Activated CD4-positive, alpha-beta T cell treated with anti-CD3 and anti-CD28 coated beads, Interleukin-2, Interleukin-4, amounts not matched to agents 100 ng/mL and 50 ng/mL, durations not matched to agents 16 hours and 8 hours (primary cell): ENCODE measurements around the gene NR1H4.
"Not testable (repeated sequence)": the region's sequence is repeated elsewhere in the genome, so short reads cannot be mapped to it uniquely, and the experiment has no call there.

Experiments
- DNase-seq: peaks from one replicate; pipeline ENCODE4 v3.0.0-alpha.2; 2020; ENCODE audit warnings: low spot score

Gene NR1H4

DNA sequence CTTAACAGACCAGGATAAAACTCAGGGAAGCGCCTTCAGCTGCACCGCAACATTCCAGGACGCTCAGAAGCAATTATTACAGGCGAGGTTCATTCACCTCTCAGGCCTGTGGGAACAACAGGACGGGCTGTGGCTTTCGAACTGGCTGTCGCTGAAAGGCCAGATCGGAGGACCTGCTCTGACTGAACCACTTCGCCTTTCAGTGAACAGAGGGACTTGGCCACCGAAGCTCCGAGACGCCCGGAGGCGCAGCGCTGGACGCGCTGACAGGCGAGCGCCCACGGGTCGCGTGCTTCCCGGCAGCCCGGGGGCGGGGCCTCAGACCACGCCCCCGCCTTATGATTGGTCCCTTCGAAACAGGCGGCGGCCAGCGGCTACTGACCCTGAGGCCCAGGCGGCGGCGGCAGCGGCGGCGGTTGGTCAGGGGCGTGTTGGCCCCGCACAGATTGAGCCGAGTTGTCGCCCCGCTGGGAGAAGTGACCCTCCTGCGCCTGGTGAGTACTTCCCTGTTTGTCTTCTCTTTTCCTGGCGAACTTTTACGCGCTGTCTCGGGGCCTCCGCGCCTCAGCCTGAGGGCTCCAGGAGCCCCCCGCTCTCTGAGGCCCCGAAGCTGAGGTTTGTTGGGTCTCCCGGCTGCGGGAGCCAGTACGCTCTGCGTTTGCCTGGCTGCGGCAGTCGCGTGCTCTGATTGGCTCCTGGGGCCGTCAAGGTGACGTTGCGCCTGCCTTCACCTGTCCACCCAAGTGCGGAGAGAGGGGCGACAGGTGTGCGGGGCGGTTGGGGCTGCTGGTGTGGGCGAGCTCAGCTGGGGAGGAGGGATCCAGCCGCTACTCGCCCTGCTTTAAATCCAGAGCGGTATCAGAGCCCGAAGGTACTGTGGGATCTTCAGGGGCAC lies 99.9 kb downstream of the NR1H4 start, which contains the start of gene GAS2L3:
Gene GAS2L3, plus strand, starts transcription at position 393 of the 895 bp plus-strand sequence. CDS start 21,221 bp downstream, outside the sequence.
- DNase-seq, result peak; percentile 60

GRCh38 chr12:100574187-100575074 lies 100.8 kb downstream of the NR1H4 start:
- DNase-seq, result no peak

DNA sequence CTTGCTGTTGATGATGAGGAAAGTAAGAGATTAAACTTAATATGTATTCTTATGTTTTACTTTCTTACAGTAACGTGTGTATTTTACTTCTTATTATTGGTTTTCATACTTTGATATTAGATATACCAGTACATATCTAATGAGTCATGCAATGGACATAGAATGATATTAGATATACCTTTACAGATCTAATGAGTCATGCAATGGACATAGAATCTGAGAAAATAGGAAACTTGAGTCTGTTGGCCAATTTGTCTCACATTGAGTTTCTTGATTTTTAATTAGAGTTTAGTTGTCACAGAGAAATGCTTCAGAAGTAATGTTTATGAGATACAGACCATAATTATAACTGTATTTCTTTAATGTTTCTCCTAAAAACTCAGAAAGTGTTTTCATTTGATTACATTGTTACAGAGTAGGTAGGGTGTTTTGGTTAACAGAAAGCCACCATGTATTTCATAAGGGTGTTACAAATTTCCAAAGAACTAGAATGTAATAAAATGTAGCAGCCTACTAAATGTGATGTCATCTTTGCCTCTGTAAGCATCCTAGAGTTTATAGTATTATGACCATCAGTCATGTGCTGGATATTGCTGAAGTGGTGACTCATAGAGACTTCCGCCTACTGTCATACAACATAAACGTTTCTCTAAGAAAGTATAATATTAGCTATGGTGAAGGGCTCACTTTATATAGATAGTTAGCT lies 102.8 kb downstream of the NR1H4 start:
- DNase-seq, result no peak

- no peak for DNase-seq
Measured at GRCh38 chr12:100578923-100579322, 105.3 kb downstream of the NR1H4 start.

- DNase-seq, result no peak
Measured at GRCh38 chr12:100579844-100580243, 106.2 kb downstream of the NR1H4 start.

DNA sequence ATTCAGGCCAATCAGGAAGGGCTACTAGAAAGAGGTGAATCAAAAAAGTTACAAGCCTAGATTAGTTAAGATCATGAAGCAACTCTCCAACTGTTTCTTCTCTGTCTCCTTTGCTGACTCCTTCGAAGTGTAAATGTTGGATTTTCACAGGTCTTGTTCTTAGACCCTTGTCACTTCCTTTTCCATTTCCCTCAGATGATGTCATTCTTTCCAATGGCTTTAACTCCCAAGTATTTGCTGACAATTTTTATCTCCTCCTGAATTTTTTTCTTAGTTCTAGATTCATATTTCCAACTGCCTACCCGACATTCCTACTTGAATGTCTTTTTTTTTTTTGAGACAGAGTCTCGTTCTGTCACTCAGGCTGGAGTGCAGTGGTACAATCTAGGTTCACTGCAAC lies 110.6 kb downstream of the NR1H4 start:
- DNase-seq, result no peak

- no peak for DNase-seq
Measured at GRCh38 chr12:100591979-100592378, 118.3 kb downstream of the NR1H4 start.

DNA sequence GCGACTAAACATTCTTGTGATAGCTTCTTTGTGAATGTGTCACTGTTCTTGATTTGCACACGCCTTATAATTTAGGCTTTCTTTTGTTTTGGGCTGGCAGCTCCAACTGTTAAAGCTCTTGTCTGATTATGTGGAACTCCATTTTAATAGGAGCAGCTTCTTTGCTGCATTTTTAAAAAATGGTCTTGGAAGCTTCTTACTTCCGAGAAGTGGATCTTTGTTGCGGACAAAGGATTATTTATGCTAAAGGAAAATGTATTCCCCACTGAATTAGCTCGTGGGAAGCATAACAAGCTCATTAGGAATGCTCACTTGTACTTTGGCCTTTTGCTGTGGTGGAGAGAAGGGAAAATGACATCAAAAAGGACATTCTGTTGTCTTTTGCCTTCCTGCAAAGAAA lies 119.8 kb downstream of the NR1H4 start:
- DNase-seq, result no peak

DNA sequence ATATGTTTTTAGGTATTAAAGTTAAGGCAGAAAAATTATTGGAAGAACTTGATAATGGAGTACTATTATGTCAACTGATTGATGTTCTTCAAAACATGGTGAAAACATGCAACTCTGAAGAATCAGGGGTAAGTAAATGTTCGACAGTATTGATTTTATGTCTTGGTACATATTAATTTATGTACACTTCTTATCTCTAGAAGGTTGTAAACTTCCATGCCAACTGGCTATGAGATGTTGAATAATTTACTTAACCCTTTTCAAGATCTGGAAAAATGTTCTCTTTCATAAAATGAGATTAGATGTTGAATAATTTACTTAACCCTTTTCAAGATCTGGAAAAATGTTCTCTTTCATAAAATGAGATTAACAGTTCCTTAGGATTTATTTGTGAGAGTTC lies 128.0 kb downstream of the NR1H4 start:
- no peak for DNase-seq

DNA sequence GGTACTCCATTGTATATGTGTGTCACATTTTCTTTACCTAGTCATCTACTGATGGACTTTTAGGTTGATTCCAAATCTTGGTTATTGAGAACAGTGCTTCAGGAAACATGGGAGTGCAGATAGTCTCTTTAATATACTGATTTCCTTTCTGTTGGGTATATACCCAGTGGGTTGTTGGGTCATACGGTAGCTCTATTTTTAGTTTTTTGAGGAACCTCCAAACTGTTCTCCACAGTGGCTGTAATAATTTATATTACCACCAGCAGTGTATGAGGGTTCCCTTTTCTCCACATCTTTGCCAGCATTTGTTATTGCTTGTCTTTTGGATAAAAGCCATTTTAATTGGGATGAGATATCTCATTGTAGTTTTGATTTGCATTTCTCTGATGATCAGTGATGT lies 129.3 kb downstream of the NR1H4 start:
- not testable (repeated sequence) for DNase-seq

DNA sequence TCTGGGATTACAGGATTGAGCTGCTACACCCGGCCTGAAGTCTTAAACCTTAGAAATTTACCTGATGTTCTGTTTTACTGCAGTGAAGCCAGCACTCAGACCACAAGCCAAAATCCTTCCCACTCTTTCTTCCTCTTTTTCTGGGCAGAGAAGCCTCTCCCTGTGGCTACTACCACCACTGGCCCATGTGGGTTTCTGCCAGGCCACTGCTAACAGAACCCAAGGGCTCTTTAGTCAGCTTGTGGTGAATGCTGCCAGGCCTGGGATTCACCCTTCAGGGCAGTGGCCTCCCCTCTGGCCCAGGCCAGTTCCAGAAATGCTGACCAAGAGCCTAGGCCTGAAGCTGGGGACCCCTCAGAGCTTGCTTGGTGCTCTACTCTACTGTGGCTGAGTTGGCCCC lies 135.1 kb downstream of the NR1H4 start:
- no peak for DNase-seq

- no peak for DNase-seq
Measured at GRCh38 chr12:100610666-100611430, 137.2 kb downstream of the NR1H4 start.

- no peak for DNase-seq
Measured at GRCh38 chr12:100612606-100613005, 138.9 kb downstream of the NR1H4 start.
